NOMO-1 treated with dmso at 0.1 percent for 144 hours (cell line): ENCODE data around the gene NANS.

Source experiments
- DNase-seq: peaks from one replicate; lab custom pipeline; 2025; ENCODE audit not compliant: unreplicated experiment; lab: John Stamatoyannopoulos, UW

Gene NANS

DNA sequence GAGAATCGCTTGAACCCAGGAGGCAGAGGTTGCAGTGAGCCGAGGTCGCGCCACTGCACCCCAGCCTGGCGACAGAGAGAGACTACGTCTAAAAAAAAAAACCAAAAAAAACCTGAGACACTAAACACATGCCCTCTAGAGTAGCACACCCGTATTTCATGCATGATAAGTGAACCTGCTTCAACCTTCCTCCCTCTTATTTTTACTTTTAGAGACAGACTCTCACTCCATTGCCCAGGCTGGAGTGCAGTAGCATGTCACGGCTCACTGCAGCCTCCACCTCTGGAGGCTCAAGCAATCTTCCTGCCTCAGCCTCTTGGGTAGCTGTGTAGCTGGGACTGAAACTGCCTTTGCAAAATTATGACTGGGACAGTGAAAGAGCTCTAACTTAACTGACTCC lies 17.6 kb upstream of the NANS start:
- DNase-seq = no peak

DNA sequence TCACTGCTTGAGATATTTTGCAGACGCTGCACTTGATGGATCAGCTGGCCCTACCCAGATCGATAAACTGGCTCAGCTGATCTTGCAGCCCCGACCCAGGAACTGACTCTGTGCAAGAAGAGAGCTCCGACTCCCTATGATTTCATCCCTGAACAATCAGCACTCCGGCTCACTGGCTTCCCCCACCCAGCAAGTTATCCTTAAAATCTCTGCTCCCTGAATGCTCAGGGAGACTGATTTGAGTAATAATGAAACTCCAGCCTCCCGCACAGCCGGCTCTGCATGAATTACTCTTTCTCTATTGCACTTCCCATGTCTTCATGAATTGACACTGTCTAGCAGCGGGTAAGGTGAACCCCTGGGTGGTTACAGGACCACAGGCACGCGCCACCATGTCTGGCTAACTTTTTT lies 16.9 kb upstream of the NANS start:
- no peak for DNase-seq

DNA sequence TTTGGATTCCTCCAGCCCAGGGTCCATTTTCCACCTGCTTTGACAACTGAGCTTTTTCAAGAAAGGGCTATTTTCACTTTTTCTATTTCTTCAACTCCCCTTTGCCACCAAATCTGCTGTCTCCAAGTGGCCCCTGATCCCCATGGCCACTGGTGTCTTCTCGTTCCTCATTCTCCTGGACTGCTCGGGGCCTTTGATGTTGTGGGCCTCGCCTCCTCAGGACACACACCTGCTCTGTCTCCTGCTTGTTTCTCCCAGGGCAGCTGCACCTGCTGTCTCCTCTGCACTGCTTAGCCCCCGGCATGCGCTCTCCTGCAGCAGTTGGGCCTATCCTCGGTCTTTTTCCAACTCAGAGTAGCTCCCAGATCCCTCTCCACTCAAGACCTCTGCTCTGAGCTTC lies 16.3 kb upstream of the NANS start:
- no peak for DNase-seq

DNA sequence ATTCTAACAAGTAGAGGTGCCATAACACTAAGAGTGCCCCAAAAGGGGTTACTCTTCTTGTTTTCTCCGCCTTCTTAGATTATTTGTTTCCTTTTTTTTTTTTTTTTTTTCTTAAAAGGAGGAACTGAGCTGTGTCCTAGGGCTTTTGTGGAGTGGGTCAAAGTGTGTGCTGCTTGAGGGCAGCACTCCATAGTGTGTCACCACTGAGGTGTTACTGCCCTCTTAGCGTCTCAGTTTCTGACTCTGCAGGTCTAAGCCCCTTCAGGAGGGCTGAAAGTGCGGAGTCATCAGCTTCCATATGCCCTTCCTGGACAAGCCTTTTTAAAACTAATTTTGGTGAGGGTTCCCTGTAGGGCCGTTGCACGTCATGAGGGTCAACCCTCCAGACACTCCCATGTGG lies 12.6 kb upstream of the NANS start:
- DNase-seq = peak; percentile 2

DNA sequence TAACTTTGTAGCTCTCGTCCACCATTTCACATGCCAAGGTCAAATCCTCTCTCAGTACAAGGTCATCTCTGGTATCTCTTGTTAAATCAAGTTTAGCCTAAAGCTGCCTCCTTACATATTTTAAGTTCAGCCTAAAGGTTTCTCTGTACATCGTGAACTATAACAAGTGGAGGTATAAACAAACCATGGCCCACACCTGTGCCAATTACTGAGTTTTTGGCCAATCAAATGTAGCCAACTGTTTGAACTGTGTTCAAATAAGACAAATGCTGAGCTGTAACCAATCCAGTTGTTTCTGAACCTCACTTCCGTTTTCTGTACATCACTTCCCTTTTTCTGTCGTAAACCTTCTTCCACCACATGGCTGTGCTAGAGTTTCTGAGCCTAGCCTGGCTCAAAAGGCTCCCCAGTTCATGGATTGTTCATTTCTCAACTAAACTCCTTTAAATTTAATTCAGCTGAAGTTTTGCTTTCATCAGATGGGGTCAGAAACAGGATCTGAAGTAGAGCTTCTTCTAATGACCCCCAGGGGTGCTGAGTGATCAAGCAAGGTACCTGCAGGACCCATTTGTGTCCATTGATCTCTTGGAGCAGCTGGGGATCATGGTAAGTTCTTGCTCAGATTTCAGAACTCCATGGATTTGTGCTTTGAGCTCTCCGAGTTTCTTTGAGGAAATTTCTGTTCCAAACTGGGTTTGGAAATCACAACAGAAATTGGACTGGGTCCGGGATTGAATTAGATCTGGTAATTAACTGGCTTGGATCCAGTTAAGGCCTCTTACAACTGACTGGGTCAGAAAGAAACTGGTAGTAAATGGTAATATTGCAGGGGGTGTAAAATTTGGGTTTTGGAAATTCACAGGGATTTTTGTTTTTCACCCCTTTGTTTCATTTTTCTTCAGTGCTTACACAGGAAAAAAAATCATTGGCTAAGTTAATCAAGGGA lies 11.0 kb upstream of the NANS start:
- DNase-seq = peak; percentile 87

DNA sequence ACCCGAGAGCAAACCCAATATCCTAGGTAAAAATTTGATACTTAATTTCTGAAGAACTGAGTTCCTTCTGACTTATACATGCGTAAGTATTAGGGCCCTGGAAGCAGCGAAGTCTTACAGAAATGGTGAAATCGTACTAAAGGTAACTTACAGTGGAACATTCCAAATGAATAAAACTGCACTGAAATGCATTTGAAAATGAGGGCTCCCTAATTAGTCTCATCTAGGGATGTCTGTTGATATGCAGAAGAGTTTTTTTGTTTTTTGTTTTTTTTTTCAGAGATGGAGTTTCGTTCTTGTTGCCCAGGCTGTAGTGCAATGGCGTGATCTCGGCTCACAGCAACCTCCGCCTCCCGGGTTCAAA lies 10.4 kb upstream of the NANS start:
- DNase-seq = no peak

DNA sequence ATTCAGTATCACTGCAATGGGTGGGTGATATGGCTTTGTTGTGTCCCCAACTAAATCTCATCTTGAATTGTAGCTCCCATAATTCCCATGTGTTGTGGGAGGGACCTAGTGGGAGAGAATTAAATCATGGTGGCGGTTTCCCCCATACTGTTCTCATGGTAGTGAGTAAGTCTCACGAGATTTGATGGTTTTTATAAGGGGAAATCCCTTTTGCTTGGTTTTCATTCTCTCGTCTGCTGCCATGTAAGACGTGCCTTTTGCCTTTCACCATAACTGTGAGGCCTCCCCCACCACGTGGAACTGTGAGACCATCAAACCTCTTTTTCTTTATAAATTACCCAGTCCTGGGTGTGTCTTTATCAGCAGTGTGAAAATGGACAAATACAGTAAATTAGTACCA lies 9.5 kb upstream of the NANS start:
- DNase-seq = no peak

DNA sequence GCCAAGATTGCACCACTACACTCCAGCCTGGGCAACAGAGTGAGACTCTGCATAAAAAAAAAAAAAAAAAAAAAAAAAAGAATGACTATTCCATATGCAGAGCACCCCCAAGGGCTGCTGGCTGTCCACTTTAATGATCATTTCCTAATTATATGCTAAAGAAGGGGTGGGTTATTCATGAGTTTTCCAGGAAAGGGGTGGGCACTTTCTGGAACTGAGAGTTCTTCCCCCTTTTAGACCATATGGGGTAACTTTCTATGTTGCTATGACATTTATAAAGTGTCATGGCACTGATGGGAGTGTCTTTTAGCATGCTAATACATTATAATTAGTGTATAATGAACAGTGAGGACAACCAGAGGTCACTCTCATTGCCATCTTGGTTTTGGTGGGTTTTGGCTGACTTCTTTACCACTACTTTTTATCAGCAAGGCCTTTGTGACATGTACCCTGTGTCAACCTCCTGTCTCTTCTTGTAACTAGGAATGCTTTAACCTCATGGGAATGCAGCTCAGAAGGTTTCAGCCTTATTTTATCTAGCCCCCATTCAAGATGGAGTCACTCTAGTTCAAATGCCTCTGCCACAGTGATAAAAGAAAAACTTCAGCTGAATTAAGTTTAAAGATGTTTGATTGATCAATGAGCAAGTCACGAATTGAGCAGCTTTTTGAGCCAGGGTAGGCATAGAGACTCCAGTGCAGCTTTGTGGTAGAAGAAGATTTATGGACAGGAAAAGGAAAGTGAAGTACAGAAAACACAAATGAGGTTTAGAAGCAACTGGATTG lies 7.1 kb upstream of the NANS start:
- DNase-seq = no peak

DNA sequence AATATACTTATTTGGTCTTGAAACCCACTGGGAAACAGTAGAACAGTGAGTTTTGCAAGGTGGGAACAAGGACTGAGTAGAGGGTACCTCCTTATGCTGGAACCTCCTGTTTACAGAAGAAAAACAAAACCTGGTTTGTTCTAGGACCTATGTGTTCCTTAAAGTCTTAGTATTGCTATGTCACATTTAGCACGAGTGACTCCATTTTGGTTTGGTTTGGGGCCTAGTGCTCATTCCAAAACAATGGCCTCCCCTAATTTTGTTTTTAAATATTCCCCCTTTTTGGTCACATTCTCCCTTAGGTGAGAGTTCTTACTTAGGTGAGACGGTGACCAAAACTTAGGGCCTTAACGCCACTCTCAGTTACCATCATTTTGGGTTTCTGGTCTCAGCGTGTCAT lies 6.2 kb upstream of the NANS start:
- DNase-seq = no peak

DNA sequence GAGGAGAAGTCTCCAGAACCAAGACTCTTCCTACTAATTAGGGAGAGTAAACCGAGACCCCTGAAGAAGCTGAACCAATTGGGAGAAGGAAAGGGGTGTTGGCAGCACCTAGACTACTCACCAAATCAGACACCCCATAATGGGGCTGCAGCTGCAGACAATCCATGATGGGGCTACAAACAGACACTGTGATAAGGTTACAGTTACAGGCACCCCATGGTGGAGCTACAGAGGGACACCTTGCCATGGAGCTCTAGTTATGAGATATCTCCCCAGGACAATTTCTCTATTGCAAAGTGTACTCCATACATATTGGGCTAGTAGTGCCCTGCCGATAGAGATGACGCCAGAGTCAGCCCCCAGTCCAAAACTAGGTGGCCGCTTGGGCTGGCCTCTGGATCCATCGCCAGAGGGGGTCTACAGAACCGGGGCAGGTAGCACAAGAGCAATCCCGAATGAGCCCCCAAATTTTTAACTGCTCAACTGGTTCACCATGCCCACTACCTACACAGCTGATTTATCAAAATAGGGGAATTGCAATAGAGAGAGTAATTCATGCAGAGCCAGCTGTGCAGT lies 2.1 kb upstream of the NANS start:
- DNase-seq = no peak

DNA sequence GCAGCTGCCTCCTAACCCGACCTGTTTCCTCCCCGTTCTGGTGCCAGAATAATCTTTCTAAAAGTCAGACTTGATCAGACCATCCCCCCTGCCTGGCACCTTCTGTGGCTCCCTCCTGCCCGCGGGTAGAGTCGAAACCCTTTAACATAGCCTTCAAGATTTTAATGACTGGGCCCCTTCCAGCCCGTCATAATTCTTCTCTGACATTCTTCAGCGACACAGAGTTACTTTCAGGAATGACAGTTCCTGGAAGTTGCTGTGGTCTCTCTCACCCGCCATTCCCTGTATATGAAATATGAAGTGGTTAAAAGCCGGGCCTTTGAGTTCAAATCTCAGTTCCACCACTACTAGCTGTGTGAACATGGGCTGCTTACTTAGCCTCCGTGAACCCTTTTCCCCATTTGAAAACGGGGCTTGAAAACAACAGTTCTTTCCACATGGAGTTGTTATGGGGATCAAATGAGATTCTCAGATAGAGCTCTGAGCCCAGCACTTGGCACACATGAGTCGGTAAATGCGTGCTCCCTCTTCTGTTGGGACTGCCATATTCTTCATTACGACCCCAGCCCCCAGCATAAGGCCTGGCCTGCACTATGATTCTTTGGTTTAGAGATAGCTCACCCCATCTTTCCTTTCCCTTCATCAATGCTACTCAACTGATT lies 737 bp downstream of the NANS start:
- peak; percentile 14 for DNase-seq

DNA sequence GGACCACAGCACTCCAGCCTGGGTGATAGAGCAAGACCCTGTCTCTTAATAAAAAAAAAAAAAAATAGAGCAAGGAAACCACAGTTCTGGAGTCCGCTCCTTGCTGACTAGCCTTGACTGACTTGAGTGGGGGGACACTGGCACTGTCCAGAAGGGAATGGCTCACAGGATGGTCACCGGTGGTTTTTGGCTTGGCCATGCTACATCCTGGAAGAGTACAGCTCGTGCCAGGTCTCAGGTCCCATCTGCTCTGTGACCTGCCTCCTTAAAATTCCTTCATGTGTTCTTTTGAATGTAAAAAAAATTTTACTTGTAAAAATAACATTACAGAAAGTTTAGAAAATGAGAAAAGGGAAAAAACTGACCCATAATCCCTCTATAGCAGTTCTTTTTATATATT lies 5.6 kb downstream of the NANS start:
- DNase-seq = no peak

DNA sequence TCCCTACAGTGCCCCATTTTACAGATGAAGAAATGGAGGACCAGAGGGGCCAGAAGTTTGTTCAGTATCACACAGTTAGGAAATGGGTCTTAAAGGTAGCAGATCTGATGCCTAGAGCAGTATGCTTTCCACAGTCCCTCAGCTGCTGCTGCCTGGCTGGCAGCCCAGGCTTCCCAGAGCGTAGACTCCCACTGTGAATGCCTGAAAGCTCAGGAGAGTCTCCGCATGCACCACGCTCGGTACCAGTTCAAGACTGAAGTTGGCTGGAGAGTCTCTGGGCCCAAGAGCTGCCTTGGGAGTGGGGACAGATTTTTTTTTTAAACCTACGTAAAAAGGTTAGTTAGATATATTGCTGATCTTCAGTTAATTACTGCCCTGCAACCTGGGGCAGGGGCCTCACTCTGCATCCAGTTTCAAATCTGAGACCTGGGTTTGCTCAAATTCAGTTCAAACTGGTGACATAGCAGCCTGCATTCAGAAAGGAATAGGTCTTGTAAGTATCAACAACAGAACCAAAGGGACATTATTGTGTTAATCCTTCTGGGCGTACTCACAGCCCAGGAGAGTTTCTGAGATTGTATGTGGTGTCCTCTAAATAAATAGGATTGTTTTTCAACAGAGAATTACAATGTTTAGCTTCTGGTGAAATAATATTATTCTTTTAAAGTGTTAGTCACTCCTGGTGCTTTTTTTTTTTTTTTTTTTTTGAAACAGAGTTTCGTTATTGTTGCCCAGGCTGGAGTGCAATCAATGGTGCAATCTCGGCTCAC lies 8.3 kb downstream of the NANS start:
- no peak for DNase-seq

DNA sequence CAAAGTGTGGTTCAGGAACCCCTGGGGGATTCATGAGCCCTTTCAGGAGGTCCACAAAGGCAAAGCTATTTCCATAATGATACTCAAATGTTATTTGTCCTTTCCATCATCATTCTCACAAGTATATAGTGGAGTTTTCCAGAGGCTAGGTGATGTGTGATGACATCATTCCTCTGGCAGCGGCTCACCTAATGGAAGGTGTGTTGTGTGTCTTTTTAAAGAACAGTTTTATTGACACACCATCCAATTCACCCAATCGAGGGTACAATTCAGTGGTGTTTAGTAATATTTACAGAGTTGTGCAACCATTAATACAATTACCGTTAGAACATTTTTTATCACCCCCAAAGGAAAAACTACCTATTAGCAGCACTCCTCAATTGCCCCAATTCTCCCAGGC lies 9.7 kb downstream of the NANS start:
- DNase-seq = no peak

DNA sequence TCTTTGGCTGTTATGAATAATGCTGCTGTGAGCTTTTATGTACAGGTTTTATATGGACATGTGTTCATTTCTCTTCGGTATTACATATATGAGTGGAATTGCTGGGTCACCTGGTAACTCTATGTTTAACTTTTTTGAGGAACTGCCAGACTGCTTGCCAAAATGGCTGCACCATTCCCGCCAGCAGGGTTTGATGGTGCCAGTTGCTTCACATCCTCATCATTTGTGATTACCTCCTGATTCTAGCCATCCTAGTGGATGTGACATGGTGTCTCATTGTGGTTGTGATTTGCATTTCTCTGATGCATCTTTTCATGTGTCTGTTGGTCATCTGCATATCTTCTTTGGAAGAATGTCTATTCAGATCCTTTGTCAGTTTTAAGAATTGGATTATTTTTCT lies 10.7 kb downstream of the NANS start:
- DNase-seq = no peak

DNA sequence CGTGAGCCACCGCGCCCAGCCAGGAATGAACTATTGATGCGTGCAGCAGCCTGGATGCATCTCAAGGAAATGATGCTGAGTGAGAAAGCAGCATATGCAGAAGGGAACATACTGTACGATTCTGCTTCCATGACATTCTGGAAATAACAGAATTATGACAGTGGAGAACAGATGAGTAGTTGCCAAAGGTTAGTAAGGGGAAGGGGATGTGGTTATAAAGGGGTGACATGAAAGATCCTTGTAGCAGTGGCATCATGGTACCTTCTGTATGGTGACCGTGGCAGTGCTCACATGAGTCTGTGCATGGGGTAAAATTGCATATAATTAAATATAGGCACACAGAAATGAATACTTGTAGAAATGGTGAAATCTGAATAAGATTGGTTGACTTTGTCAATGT lies 13.0 kb downstream of the NANS start:
- no peak for DNase-seq

DNA sequence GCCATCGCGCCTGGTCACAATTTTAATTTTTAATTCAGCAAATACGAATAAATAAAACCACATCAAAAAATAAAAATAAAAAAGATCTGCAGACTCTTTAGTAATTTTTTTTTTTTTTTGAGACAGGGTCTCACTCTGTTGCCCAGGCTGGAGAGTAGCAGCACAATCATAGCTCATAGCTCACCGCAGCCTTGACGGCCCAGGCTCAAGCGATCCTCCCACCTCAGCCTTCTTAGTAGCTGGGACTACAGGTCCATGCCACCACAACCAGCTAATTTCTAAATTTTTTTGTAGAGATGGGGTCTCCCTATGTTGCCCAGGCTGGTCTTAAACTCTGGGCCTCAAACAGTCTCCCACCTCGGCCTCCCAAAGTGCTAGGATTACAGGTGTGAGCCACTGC lies 14.2 kb downstream of the NANS start:
- no peak for DNase-seq

DNA sequence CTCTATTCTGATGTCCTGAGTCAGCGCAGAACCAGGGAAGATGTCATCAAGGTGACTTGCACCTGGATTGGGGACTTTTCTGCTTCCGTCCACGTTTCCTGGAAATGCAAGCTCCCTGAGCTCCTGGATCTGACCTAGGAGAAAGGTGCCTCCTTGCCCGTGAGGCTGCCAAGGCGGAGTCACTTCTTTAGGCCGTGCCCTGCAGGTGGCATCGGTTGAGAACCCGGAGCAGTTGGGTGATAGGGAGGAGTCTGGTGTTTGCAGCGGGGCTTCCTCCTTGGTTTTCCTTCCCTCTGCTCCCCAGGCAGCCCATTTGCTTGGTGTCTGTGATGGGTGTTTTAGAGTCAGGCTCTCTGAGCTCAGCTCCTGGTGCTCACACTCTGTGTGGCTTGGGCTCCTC lies 15.2 kb downstream of the NANS start:
- DNase-seq = no peak

DNA sequence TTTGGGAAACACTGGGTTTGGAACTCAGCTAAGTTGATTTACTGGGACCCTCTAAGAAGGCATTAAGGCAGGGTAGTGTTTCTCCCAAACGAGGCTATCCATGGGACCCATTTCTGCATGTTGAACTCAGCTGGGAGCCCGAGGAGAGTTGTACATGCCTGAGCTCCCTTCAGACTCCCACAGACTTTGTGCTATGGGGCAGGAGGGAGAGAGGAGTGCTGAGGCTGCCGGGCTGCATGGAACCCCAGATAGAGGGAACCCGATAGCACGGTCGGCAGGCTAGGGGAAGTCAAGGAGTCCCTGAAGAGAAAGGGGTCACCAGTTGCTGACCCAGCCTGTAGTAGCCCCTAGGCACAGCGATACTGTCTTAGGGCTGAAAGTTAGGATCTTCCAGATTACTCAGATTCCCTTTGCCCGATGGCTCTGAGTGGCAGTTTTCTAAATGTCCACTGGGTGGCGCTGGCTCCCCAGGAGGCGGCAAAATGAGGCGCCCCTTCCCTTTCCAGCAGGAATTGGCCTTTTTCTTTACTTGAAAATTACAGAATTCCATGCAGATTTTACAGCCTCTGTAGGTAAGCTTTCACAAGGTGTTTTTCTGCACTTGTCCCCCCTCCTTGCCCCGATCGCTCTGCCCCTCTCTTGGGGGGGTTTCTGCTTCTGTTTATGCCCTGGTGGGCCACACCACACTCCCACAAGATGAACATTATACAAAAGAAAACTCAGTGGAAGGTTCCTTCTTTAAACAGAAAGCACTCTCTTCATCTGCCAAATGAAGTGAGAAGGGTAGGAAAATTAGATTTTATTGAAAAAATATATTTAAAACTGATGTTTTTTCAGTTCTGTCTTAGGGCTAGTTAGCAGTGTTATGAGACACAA lies 17.8 kb downstream of the NANS start:
- no peak for DNase-seq

DNA sequence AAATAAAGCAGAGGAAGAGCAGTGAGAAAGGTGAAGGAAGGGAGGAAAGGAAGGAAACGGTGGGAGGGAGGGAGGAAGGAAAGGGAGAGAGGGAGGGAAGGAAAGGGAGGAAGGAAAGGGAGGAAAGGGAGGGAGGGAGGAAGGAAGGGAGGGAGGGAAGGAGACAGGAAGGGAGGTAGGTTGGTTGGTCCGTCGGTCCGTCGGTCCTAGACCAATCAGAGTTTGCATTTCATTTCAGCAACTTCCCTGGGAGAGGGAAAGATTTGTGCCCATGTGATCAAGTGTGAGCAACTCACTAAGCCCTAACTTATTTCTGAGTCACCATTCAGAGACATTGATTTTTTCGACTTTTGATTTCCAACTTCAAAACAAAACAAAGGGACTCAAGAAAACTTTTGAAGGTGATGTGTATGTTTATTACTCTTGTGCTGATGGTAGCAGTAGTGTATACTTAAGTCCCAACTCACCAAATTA lies 18.8 kb downstream of the NANS start:
- no peak for DNase-seq
